CD4-positive, alpha-beta T cell (primary cell): Measurements from ENCODE around the gene ASS1. TPM values are rescaled to one million over a fixed set of nuclear protein-coding genes. Genes with fewer than 3 reads are reported as not detected.

Source experiments
- ATAC-seq: fragments of 200-7000 bp; cut with Tn5 transposase; one replicate; pipeline ENCODE4 v1.10.0; 2022; ENCODE audit warnings: mild to moderate bottlenecking; ENCODE audit not compliant: poor library complexity
- CTCF ChIA-PET: fragments of 350-600 bp; sonication (Branson Sonifier 250); formaldehyde crosslinking; loops from one replicate; lab custom pipeline; 2021; ENCODE audit warnings: antibody characterized with exemption, inconsistent platforms; lab: Charles Lee
- POLR2A ChIA-PET: fragments of 350-600 bp; sonication (Branson Sonifier 250); formaldehyde crosslinking; loops from one replicate; lab custom pipeline; 2021; ENCODE audit warnings: antibody characterized with exemption, inconsistent platforms; lab: Charles Lee
- DNase-seq, 14 experiments: peaks; one replicate each; pipeline ENCODE4 v3.0.0-alpha.2; 2013 to 2020; ENCODE audit warnings: mixed read lengths in 2 of 14
- H3K27ac ChIP-seq, 2 donors: one replicate each; pipeline versions ENCODE4 v1.5.1 to v1.7.0; 2013; ENCODE audit warnings: low read length in 2 of 2, low read depth in 1 of 2, mild to moderate bottlenecking in 1 of 2
- H3K27me3 ChIP-seq, 2 experiments: 1 replicate in 1 of 2; 2 replicates in 1 of 2; pipeline versions ENCODE4 v1.6.1 to v1.7.0; 2013; ENCODE audit warnings: low read length in 2 of 2, control low read depth in 1 of 2, mild to moderate bottlenecking in 1 of 2, moderate library complexity in 1 of 2; ENCODE audit not compliant: insufficient read depth in 2 of 2, control insufficient read depth in 1 of 2
- H3K36me3 ChIP-seq: one replicate; pipeline ENCODE4 v1.6.1; 2013; ENCODE audit warnings: low read length, control low read depth; ENCODE audit not compliant: insufficient read depth
- H3K4me1 ChIP-seq: one replicate; pipeline ENCODE4 v1.6.1; 2013; ENCODE audit warnings: low read length, control low read depth; ENCODE audit not compliant: insufficient read depth
- H3K4me3 ChIP-seq: one replicate; pipeline ENCODE4 v1.5.1; 2013; ENCODE audit warnings: mild to moderate bottlenecking, low read length, moderate library complexity
- H3K9me3 ChIP-seq, 2 experiments: 1 replicate in 1 of 2; 2 replicates in 1 of 2; pipeline versions ENCODE4 v1.6.1 to v1.7.0; 2013; ENCODE audit warnings: low read length in 2 of 2, mild to moderate bottlenecking in 2 of 2, control low read depth in 1 of 2, moderate library complexity in 1 of 2; ENCODE audit not compliant: control insufficient read depth in 1 of 2, insufficient read depth in 1 of 2
- H3K27ac Mint-ChIP-seq: one replicate; pipeline ENCODE4 v1.8.0; 2020; ENCODE audit warnings: mixed read lengths
- H3K27me3 Mint-ChIP-seq: one replicate; pipeline ENCODE4 v1.8.0; 2021; ENCODE audit warnings: mixed read lengths
- H3K36me3 Mint-ChIP-seq: one replicate; pipeline ENCODE4 v1.8.0; 2021; ENCODE audit warnings: low read depth, mixed read lengths
- H3K4me1 Mint-ChIP-seq: one replicate; pipeline ENCODE4 v1.8.0; 2021; ENCODE audit warnings: low read depth, mixed read lengths
- H3K4me3 Mint-ChIP-seq: one replicate; pipeline ENCODE4 v1.8.0; 2020; ENCODE audit warnings: mild to moderate bottlenecking, mixed read lengths
- H3K9me3 Mint-ChIP-seq: one replicate; pipeline ENCODE4 v1.8.0; 2020; ENCODE audit warnings: mixed read lengths
- CTCF ChIP-seq: fragments of 200-600 bp; IDR thresholded peaks from one replicate; pipeline ENCODE4 v1.8.0; 2022; ENCODE audit warnings: antibody characterized with exemption, mild to moderate bottlenecking
- intact Hi-C, 2 experiments: fragments of 100-400 bp; cut with DNase I in 1 of 2; cut with micrococcal nuclease in 1 of 2; formaldehyde crosslinking; loops; one replicate each; pipeline versions ENCODE4 v1.15.1 to v1.9.0; 2023 to 2025; cut with DNase I, micrococcal nuclease
- total RNA-seq, 174 experiments: library from RNA in 2 of 174; stranded (reverse) in 2 of 174; gene quantifications; one replicate each; pipeline ENCODE4 v1.2.3 and lab custom pipeline; 2021 to 2026

Gene ASS1
- total RNA-seq, 2 experiments from 2014 or later: not detected

GRCh38 chr9:130418776-130419175, 26.0 kb upstream of the ASS1 start:
- no peaks in the 10 kb centered on the region for H3K9me3 ChIP-seq
- no peak overlapping the region for H3K4me3 ChIP-seq
- H3K4me3 Mint-ChIP-seq: no peak overlapping the region
- H3K36me3 Mint-ChIP-seq: no peaks in the 10 kb centered on the region
- DNase-seq: no peak
- TF ChIP-seq CTCF: no peak
- H3K4me1 Mint-ChIP-seq: no peaks in the 10 kb centered on the region
- no peak overlapping the region for H3K27ac ChIP-seq
- no peak for ATAC-seq
- ChIA-PET CTCF (no interaction called here), POLR2A (no interaction called here)
- intact Hi-C loops: no loop called here
- no peaks in the 10 kb centered on the region for H3K4me1 ChIP-seq
- no peaks in the 10 kb centered on the region for H3K27me3 ChIP-seq
- peaks cover 11% of the 10 kb centered on the region for H3K27me3 Mint-ChIP-seq
- no peaks in the 10 kb centered on the region for H3K9me3 Mint-ChIP-seq
- no peaks in the 10 kb centered on the region for H3K36me3 ChIP-seq
- H3K27ac Mint-ChIP-seq: no peak overlapping the region

GRCh38 chr9:130419521-130420035, 25.2 kb upstream of the ASS1 start:
- Histone ChIP-seq H3K27ac (no peak overlapping the region), H3K36me3 (no peaks in the 10 kb centered on the region), H3K27me3 (no peaks in the 10 kb centered on the region), H3K4me3 (no peak overlapping the region), H3K4me1 (no peaks in the 10 kb centered on the region), H3K9me3 (no peaks in the 10 kb centered on the region)
- CTCF ChIA-PET: no interaction called here
- DNase-seq: no peak
- Mint-ChIP-seq H3K4me1 (no peaks in the 10 kb centered on the region), H3K9me3 (no peaks in the 10 kb centered on the region), H3K27ac (no peak overlapping the region), H3K27me3 (peaks cover 11% of the 10 kb centered on the region), H3K36me3 (no peaks in the 10 kb centered on the region), H3K4me3 (no peak overlapping the region)
- ATAC-seq: no peak
- intact Hi-C loops: no loop called here
- TF ChIP-seq CTCF: no peak
- POLR2A ChIA-PET: no interaction called here

- Mint-ChIP-seq H3K9me3 (no peaks in the 10 kb centered on the region), H3K4me1 (no peaks in the 10 kb centered on the region), H3K27ac (no peak overlapping the region), H3K4me3 (no peak overlapping the region), H3K36me3 (no peaks in the 10 kb centered on the region), H3K27me3 (peaks cover 11% of the 10 kb centered on the region)
- Histone ChIP-seq H3K27me3 (peaks cover 0 to 4% of the 10 kb centered on the region in 2 experiments), H3K27ac (no peak overlapping the region), H3K9me3 (no peaks in the 10 kb centered on the region), H3K4me1 (no peaks in the 10 kb centered on the region), H3K4me3 (no peak overlapping the region), H3K36me3 (no peaks in the 10 kb centered on the region)
- intact Hi-C loops: no loop called here
- TF ChIP-seq CTCF: no peak
- DNase-seq: no peak
- CTCF ChIA-PET: no interaction called here
- POLR2A ChIA-PET: no interaction called here
- ATAC-seq: no peak
Measured at GRCh38 chr9:130421154-130421801, 23.5 kb upstream of the ASS1 start.
